ENCODE results near the gene GAGE10.
"Not testable (repeated sequence)": the region's sequence is repeated elsewhere in the genome, so short reads cannot be mapped to it uniquely, and the experiment has no call there.

GAGE10 gene

DNA sequence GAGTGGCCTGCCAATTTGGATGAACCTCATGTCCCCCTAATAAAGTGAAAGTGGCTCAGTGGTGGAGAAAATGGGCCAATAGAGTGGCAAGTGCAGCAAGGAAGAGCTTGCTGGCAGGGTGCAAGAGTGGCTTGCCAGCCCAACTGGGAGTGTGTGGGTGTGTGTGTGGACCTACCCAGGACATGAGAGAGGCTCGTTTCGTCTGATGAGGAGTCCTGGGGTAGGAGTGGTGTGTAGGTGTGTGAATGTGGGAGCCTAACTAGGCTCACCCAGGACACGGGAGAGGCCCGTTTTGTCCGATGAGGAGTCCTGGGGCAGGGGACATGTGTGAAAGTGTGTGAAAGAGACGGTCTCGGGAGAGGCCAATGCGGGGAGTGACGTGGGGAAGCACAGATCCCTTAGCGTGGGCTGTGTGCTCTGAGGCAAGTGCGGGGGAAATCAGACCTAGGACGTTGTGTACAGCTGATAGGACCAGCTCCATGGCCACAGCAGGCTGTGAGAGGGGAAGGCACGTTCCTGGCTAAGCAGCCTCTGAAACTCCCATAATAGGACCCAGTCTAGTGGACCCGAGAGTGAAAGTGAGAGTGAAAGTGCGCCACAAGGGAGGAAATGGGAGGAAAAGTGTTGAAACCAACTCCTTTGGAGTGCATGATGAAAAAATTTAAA lies 5.3 kb downstream of the GAGE10 start:
- FAIRE-seq: no peak
- TF ChIP-seq, protein P1, sequence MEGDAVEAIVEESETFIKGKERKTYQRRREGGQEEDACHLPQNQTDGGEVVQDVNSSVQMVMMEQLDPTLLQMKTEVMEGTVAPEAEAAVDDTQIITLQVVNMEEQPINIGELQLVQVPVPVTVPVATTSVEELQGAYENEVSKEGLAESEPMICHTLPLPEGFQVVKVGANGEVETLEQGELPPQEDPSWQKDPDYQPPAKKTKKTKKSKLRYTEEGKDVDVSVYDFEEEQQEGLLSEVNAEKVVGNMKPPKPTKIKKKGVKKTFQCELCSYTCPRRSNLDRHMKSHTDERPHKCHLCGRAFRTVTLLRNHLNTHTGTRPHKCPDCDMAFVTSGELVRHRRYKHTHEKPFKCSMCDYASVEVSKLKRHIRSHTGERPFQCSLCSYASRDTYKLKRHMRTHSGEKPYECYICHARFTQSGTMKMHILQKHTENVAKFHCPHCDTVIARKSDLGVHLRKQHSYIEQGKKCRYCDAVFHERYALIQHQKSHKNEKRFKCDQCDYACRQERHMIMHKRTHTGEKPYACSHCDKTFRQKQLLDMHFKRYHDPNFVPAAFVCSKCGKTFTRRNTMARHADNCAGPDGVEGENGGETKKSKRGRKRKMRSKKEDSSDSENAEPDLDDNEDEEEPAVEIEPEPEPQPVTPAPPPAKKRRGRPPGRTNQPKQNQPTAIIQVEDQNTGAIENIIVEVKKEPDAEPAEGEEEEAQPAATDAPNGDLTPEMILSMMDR (IDR thresholded peaks at IDR 0.05; ENCODE audit: insufficient read depth, missing control alignments): no peak
- DNase-seq (ENCODE audit: insufficient read length, low spot score): no peak

DNA sequence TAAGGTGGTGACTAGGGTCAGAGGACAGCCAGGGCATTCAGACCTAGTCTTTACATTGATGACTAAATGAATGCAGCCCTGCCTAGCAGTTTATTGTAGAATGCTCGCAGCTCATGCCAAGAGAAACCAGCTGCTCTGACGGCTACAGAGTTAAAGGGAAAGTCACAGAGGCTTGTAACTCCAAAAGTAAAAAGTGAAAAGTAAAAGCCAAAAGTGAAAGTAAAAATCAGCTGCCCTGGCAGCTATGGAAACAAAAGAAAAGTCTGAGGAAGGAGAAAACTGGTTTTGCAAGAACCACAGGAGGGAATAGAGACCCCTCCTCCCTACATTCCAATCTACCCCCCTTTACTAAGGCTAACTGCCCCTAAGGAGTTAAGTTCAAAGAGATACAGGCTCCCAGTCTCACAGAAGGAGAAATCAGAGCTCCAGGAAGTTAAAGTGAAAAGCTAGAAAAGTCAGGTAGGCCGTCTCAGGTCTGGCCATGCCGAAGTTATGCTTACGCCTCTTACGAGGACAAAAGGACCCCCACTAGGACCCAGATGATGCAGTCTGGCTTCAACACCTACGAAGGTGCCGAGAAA lies 6.0 kb downstream of the GAGE10 start:
- DNase-seq (ENCODE audit: insufficient read length, low spot score) (no peak), FAIRE-seq (no peak)
- TF ChIP-seq, protein P1 (IDR thresholded peaks at IDR 0.05; ENCODE audit: insufficient read depth, missing control alignments): no peak

DNA sequence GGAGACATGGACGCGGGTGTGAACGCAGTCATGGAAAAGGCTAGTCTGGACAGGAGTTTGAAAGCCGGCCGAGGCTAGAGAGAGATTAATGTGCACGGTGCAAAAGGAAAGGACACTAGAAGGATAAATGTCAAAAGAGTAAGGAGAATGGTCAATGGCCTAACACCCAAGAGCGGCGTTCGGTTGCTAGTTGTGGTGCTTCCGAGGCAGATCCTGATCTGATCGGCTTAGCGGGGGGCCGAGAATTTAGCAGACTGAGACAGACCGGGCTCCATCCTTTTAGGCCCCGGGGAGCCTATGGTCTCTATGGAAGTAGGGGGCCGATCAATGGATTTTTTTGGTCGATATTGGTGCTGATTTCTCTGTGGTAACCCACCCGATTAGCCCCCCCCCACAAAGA lies 6.9 kb downstream of the GAGE10 start:
- DNase-seq (ENCODE audit: insufficient read length, low spot score): no peak
- no peak for FAIRE-seq
- TF ChIP-seq, protein P1 (IDR thresholded peaks at IDR 0.05; ENCODE audit: insufficient read depth, missing control alignments): no peak

DNA sequence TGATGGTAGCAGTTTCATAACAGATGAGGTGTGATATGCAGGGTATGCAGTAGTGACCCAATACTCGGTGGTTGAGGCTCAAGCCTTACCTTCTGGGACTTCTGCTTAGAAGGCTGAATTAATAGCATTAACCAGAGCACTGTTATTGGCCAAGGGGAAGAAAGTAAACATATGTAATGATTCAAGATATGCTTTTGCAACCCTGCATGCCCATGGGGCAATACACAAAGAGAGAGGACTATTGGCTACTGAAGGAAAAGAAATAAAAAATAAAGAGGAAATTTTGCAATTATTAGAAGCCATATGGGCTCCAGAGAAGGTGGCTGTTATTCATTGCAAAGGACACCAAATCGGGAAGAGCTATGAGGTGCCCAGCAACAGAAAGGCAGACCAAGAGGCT lies 8.7 kb downstream of the GAGE10 start:
- DNase-seq (ENCODE audit: insufficient read length, low spot score) (no peak), FAIRE-seq (no peak)
- TF ChIP-seq, protein P1 (IDR thresholded peaks at IDR 0.05; ENCODE audit: insufficient read depth, missing control alignments): no peak

DNA sequence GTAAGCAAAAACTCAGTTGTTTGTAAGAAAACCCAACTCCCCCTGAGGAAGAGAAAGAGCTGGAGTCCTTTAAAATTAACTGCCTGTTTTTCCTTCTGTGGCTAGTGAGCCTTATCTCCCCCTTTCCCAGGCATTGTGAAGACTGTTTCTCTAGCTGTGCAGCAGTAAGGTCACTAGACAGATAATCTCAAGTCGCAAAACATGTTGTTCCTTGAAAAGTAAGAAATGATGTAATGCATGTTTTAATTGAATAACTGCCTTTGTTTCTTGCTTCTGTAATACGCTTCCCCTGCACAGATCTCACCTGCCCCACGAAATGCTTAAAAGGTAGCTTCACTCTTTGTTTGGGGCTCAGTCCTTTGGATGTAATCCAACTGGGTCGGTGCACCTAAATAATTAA lies 12.6 kb downstream of the GAGE10 start:
- TF ChIP-seq, protein P1 (IDR thresholded peaks at IDR 0.05; ENCODE audit: insufficient read depth, missing control alignments): no peak
- DNase-seq (ENCODE audit: insufficient read length, low spot score): no peak
- no peak for FAIRE-seq

- not testable (repeated sequence) for DNase-seq (ENCODE audit: insufficient read length, low spot score); FAIRE-seq
Measured at GRCh38 chrX:49321737-49322136, 18.3 kb downstream of the GAGE10 start, which contains the start of gene GAGE12J. Gene GAGE12J (plus strand): TSS chrX:49322037. CDS start chrX:49323194, 1,157 bp downstream.

- FAIRE-seq; DNase-seq (ENCODE audit: insufficient read length, low spot score): not testable (repeated sequence)
Measured at GRCh38 chrX:49322266-49322665, 18.8 kb downstream of the GAGE10 start.

GRCh38 chrX:49323735-49324134 lies 20.3 kb downstream of the GAGE10 start:
- FAIRE-seq; DNase-seq (ENCODE audit: insufficient read length, low spot score): not testable (repeated sequence)

- FAIRE-seq: not testable (repeated sequence)
Measured at GRCh38 chrX:49330421-49330820, 27.0 kb downstream of the GAGE10 start.

GRCh38 chrX:49331282-49331681 lies 27.8 kb downstream of the GAGE10 start, which contains the start of gene GAGE13:
Gene GAGE13 (plus strand): TSS chrX:49331582. CDS start chrX:49332738, 1,156 bp downstream.
- not testable (repeated sequence) for FAIRE-seq; DNase-seq (ENCODE audit: insufficient read length, low spot score)

More at GRCh38 chrX:49330421-49330820, 27.0 kb downstream of the GAGE10 start:
- DNase-seq (ENCODE audit: insufficient read length, low spot score): not testable (repeated sequence)

DNA sequence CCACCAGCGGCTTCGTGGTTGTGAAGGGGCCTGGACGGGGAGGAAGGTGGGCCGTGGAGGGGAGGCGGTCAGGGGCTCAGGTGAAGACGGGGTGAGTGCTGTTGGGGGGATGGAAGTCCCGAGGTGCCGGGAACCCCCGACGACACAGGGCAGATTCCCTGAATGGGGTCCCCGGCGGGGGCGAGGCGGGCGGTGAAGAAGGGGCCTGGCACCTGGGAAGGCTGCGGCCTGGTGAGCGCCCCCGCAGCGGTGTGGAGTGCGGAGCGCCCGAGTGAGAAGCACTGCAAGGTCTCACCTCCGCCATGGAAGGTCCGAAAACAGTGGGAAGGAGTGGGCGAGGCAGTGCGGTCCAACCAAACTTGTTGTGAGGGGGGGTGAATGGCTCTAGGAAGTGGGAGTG lies 28.4 kb downstream of the GAGE10 start:
- DNase-seq (ENCODE audit: insufficient read length, low spot score); FAIRE-seq: not testable (repeated sequence)

DNA sequence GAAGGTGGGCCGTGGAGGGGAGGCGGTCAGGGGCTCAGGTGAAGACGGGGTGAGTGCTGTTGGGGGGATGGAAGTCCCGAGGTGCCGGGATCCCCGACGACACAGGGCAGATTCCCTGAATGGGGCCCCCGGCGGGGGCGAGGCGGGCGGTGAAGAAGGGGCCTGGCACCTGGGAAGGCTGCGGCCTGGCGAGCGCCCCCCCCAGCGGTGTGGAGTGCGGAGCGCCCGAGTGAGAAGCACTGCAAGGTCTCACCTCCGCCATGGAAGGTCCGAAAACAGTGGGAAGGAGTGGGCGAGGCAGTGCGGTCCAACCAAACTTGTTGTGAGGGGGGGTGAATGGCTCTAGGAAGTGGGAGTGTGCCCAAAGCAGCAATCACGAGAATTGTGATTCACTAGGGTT lies 38.0 kb downstream of the GAGE10 start:
- not testable (repeated sequence) for FAIRE-seq; DNase-seq (ENCODE audit: insufficient read length, low spot score)

DNA sequence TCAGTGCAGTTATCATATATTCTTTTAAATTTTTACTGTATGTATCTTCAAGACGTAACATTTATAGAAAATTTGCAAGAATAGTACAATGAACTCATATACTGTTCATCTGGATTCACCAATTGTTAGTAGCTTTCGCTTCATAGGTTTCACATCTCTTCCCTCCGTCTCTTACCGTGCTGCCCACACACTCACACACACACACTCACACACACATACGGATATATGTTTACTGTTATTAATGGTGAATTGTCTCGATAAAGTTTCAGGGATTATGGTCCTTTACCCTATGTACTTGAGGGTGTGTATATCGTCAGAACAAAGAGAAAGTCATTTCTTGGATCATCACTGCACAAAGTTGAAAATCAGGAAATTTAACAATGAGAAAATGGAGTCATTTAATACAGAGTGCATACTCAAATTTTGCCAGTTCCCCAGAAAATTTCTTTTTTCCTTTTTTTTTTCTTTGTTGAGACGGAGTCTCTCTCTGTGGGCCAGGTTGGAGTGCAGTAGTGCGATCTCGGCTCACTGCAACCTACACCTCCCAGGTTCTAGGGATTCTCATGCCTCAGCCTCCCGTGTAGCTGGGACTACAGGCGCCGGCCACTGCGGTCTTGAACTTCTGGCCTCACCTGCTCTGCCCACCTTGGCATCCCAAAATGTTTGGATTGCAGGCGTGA lies 41.2 kb downstream of the GAGE10 start:
- DNase-seq (ENCODE audit: insufficient read length, low spot score); FAIRE-seq: not testable (repeated sequence)

Measured in D721Med (cell line).